PC-9 (cell line): ENCODE data around the gene ITK. TPM values are rescaled to one million over a fixed set of nuclear protein-coding genes. Genes with fewer than 3 reads are reported as not detected.

Experiments
- BruUV-seq: library from RNA; stranded (reverse); fragments of 400-500 nt; replicated peaks from 2 replicates; lab custom pipeline; 2021; lab: Mats Ljungman, UMichigan
- CTCF ChIA-PET: fragments of 300-600 bp; sonication (Branson Sonifier 250); formaldehyde crosslinking; loops from one replicate; lab custom pipeline; 2022; ENCODE audit warnings: antibody characterized with exemption; lab: Charles Lee
- POLR2A ChIA-PET: fragments of 300-600 bp; sonication (Branson Sonifier 250); formaldehyde crosslinking; loops from one replicate; lab custom pipeline; 2022; ENCODE audit warnings: antibody characterized with exemption; ENCODE audit not compliant: unreplicated experiment; lab: Charles Lee
- DNase-seq, 2 experiments: peaks; one replicate each; pipeline versions ENCODE4 v3.0.0 to v3.0.0-alpha.2; 2015 to 2022; ENCODE audit warnings: mixed read lengths in 1 of 2
- H2AFZ ChIP-seq: fragments of 200-600 bp; sonication (generic); 2 replicates; pipeline ENCODE4 v1.8.1; 2017; ENCODE audit warnings: antibody characterized with exemption
- H3F3A ChIP-seq: fragments of 200-600 bp; sonication (generic); 2 replicates; pipeline ENCODE4 v1.8.1; 2017; ENCODE audit warnings: antibody characterized with exemption, mild to moderate bottlenecking, low read depth; ENCODE audit not compliant: insufficient read depth
- H3K27ac ChIP-seq: fragments of 200-600 bp; sonication (generic); 2 replicates; pipeline ENCODE4 v1.6.1; 2016; ENCODE audit warnings: mixed run types
- H3K27me3 ChIP-seq: fragments of 200-600 bp; sonication (generic); 2 replicates; pipeline ENCODE4 v1.6.1; 2016; ENCODE audit warnings: low read depth, mixed run types; ENCODE audit not compliant: insufficient read depth
- H3K36me3 ChIP-seq: fragments of 200-600 bp; sonication (generic); 2 replicates; pipeline ENCODE4 v1.6.1; 2016; ENCODE audit warnings: low read depth, mixed run types
- H3K4me1 ChIP-seq: fragments of 200-600 bp; sonication (generic); replicated peaks from 2 replicates; pipeline ENCODE4 v1.6.1; 2016; ENCODE audit warnings: mixed run types; ENCODE audit not compliant: insufficient read depth
- H3K4me2 ChIP-seq: fragments of 200-600 bp; sonication (generic); 2 replicates; pipeline ENCODE4 v1.6.1; 2017; ENCODE audit warnings: mixed run types
- H3K4me3 ChIP-seq: fragments of 200-600 bp; sonication (generic); 2 replicates; pipeline ENCODE4 v1.6.1; 2016; ENCODE audit warnings: mixed run types
- H3K79me2 ChIP-seq: fragments of 200-600 bp; sonication (generic); 2 replicates; pipeline ENCODE4 v1.6.1; 2017; ENCODE audit warnings: low read depth, mixed run types
- H3K9me2 ChIP-seq: fragments of 200-600 bp; sonication (generic); 2 replicates; pipeline ENCODE4 v1.8.1; 2017; ENCODE audit warnings: mild to moderate bottlenecking; ENCODE audit not compliant: insufficient read depth
- H3K9me3 ChIP-seq: fragments of 200-600 bp; sonication (generic); 2 replicates; pipeline ENCODE4 v1.8.1; 2016; ENCODE audit warnings: low read depth; ENCODE audit not compliant: insufficient read depth
- H4K20me1 ChIP-seq: fragments of 200-600 bp; sonication (generic); 2 replicates; pipeline ENCODE4 v1.8.1; 2017; ENCODE audit not compliant: insufficient read depth
- CTCF ChIP-seq: fragments of 200-600 bp; sonication (generic); conservative IDR thresholded peaks from 2 replicates; pipeline ENCODE4 v1.6.1; 2017; ENCODE audit warnings: mixed run types, antibody characterized with exemption, mild to moderate bottlenecking, moderate library complexity
- EZH2 ChIP-seq: fragments of 200-600 bp; sonication (generic); IDR thresholded peaks from 2 replicates; pipeline ENCODE4 v1.8.0; 2017; ENCODE audit warnings: antibody characterized with exemption, low read depth
- intact Hi-C: fragments of 100-400 bp; cut with micrococcal nuclease; formaldehyde crosslinking; loops from one replicate; pipeline ENCODE4 v1.10.0; 2022; ENCODE audit not compliant: unreplicated experiment
- total RNA-seq: library from RNA; stranded (reverse); gene quantifications from 2 replicates; pipeline ENCODE4 v1.2.3, GENCODE V29; 2021

The ITK gene
- total RNA-seq, 1 experiment from 2014 or later = not detected

DNA sequence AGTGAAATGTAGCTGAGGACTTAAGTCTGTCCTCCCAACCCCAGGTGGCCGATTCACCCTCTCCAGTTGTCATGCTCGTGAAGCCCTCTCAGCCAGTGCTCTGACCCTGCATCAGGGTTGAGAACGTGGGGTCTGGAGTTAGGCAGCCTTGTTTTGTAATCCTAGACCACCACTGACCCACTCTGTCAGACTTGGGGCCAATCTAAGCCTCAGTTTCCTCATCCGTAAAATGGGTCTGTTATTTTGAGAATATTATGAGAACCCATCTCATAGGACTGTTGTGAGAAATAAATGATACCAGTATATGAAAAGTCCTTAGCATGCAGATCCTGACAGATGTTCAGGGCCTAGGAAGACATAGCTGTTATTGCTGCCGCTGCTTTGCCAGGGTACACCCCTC lies 122.4 kb downstream of the ITK start:
- Histone ChIP-seq H3K4me2 (no peak overlapping the region), H3K27me3 (peaks cover 8% of the 10 kb centered on the region), H3K9me3 (no peaks in the 10 kb centered on the region), H3K9me2 (no peaks in the 10 kb centered on the region), H3K79me2 (no peaks in the 10 kb centered on the region), H4K20me1 (no peaks in the 10 kb centered on the region), H3K4me1 (no peaks in the 10 kb centered on the region), H3K36me3 (no peaks in the 10 kb centered on the region), H3F3A (no peaks in the 10 kb centered on the region), H3K27ac (no peak overlapping the region), H2AFZ (no peak overlapping the region), H3K4me3 (no peak overlapping the region)
- no TSS peak for BruUV-seq
- intact Hi-C loops = no loop called here
- TF ChIP-seq CTCF (no peak), EZH2 (no peak)
- CTCF ChIA-PET = no interaction called here
- POLR2A ChIA-PET = interaction anchor here (0.6 kb wide), 1 partner anchor 936 kb away, joined by 4 read pairs; no protein-coding TSS in a partner anchor
- DNase-seq = no peak

- CTCF ChIA-PET = interaction anchor here (0.6 kb wide), 1 partner anchor 439 kb away, joined by 3 read pairs; the partner anchor contains the start of gene LSM11
Measured at GRCh38 chr5:157303667-157304327, 123.2 kb downstream of the ITK start.

More at GRCh38 chr5:157303667-157304327, 123.2 kb downstream of the ITK start:
- H4K20me1 ChIP-seq = no peaks in the 10 kb centered on the region
- H3K79me2 ChIP-seq = no peaks in the 10 kb centered on the region
- H3F3A ChIP-seq = no peaks in the 10 kb centered on the region
- no peak overlapping the region for H3K27ac ChIP-seq
- no TSS peak for BruUV-seq
- H3K4me1 ChIP-seq = no peaks in the 10 kb centered on the region
- H2AFZ ChIP-seq = no peak overlapping the region
- no peak for DNase-seq
- H3K4me3 ChIP-seq = no peak overlapping the region
- no peak overlapping the region for H3K4me2 ChIP-seq
- POLR2A ChIA-PET = interaction anchor here (0.6 kb wide), 1 partner anchor 935 kb away, joined by 4 read pairs; no protein-coding TSS in a partner anchor
- TF ChIP-seq EZH2 (no peak), CTCF (peak; percentile 41; the same call in 1 of the 2 replicates)
- H3K9me3 ChIP-seq = no peaks in the 10 kb centered on the region
- peaks cover 15% of the 10 kb centered on the region for H3K27me3 ChIP-seq
- intact Hi-C loops = no loop called here
- H3K9me2 ChIP-seq = no peaks in the 10 kb centered on the region
- H3K36me3 ChIP-seq = no peaks in the 10 kb centered on the region

Other genes starting within 250 kb of the ITK start
- gene TIMD4, start 217.6 kb upstream of the ITK start, total RNA-seq = not detected in 2 replicates
- gene HAVCR1, start 121.7 kb upstream of the ITK start, total RNA-seq = not detected in 2 replicates
- 0.25 TPM in 1 of 2 replicates, not detected in the other for gene HAVCR2, start 71.8 kb upstream of the ITK start, total RNA-seq
- 9.4 and 11.8 TPM in 2 replicates for gene MED7, start 38.0 kb upstream of the ITK start, total RNA-seq
- not detected in 2 replicates for gene GARIN3, start 14.6 kb upstream of the ITK start, total RNA-seq
- gene CYFIP2, start 85.3 kb downstream of the ITK start, total RNA-seq = not detected in 2 replicates